ENCODE measurements around the gene PLA2G6. TPM values are rescaled to one million over a fixed set of nuclear protein-coding genes. Genes with fewer than 3 reads are reported as not detected.

The PLA2G6 gene
- total and polyA plus RNA-seq, 4 donors = 22.9 to 32.8 (median 29.6) TPM

- H3K4me3 ChIP-seq (ENCODE audit: low read depth, low read length) = no peak overlapping the region
- H3K4me1 ChIP-seq (ENCODE audit: control insufficient read depth, insufficient read depth, low read length) = peaks cover 16% of the 10 kb centered on the region
- peaks cover 43% of the 10 kb centered on the region for H3K36me3 ChIP-seq (ENCODE audit: control insufficient read depth, insufficient read depth, low read length)
- no peaks in the 10 kb centered on the region for H3K27me3 ChIP-seq (ENCODE audit: control insufficient read depth, insufficient read depth, low read length)
- no peak overlapping the region for H3K27ac ChIP-seq (ENCODE audit: low read depth, low read length)
- no peaks in the 10 kb centered on the region for H3K9me3 ChIP-seq (ENCODE audit: control insufficient read depth, insufficient read depth, low read length)
- WGBS (ENCODE audit: insufficient coverage) = 66% methylated on average over 16 of the region's 17 CpGs
- DNase-seq (ENCODE audit: low read depth in 4 of 6, low spot score in 6 of 6) = no peak
Observed at GRCh38 chr22:38107692-38108515, 73.7 kb downstream of the PLA2G6 start.

DNA sequence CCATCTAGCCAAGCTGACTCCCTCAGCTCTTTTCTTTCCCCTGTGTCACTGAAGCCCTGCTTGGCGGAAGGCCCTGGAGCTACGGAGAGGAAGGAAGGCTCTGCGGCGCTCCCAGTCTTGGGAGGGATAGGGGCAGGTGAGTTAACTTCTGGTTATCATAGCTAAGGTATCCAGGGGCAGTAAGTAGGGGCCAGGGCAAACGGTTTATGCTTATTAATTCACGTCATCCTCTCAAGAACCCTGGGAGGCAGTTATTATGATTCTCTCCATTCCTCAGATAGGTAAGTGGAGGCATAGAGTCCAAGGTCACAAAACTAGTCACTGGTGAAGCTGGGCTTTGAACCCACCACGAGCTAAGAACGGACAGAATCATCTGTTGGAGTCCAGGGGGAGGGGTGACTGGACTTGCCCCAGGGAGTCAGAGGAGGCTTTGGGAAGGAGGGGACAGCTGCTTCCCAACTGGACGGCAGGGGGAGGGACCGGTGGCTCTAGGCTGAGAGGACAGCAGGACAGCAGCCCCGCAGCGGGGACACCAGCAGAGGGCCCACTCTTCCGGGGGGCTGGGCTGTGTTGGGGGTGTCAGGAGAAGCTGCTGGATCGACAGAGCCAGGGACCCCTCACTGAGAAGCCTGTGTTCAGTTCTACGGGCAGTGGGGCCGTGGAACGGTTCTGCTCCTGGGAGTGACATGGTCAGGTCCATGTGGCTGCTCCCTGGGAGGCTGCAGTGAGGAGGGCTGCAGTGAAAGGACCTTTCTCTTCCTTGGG is 74.6 kb downstream of the PLA2G6 start:
- H3K27ac ChIP-seq (ENCODE audit: low read depth, low read length) = no peak overlapping the region
- no peak for DNase-seq (ENCODE audit: low read depth in 4 of 6, low spot score in 6 of 6)
- no peak overlapping the region for H3K4me3 ChIP-seq (ENCODE audit: low read depth, low read length)
- H3K36me3 ChIP-seq (ENCODE audit: control insufficient read depth, insufficient read depth, low read length) = peaks cover 34% of the 10 kb centered on the region
- no peaks in the 10 kb centered on the region for H3K27me3 ChIP-seq (ENCODE audit: control insufficient read depth, insufficient read depth, low read length)
- peaks cover 16% of the 10 kb centered on the region for H3K4me1 ChIP-seq (ENCODE audit: control insufficient read depth, insufficient read depth, low read length)
- no peaks in the 10 kb centered on the region for H3K9me3 ChIP-seq (ENCODE audit: control insufficient read depth, insufficient read depth, low read length)
- WGBS (ENCODE audit: insufficient coverage) = 53% methylated on average over 13 of the region's 17 CpGs

DNA sequence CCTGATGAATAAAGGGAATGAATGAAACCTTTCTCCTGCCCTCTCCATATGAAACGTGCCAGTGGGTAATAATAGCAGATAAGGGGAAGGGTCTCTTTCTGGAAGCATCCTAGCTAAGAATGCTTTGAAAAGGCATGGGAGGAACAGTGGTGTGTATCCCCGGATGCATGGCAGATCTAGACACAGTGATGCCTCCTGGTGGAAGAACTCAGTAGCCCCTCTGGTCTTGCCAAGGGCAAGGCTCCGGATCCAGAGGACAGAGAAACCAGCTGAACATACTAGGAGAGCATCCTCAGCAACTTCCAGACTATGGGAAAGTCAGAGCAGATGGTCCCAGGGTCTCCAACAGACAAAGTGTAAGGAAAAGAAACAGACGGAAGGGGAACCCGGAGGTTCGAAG is 77.5 kb downstream of the PLA2G6 start:
- Histone ChIP-seq H3K9me3 (ENCODE audit: control insufficient read depth, insufficient read depth, low read length) (no peaks in the 10 kb centered on the region), H3K4me3 (ENCODE audit: low read depth, low read length) (no peak overlapping the region), H3K36me3 (ENCODE audit: control insufficient read depth, insufficient read depth, low read length) (peaks cover 12% of the 10 kb centered on the region), H3K27ac (ENCODE audit: low read depth, low read length) (no peak overlapping the region), H3K27me3 (ENCODE audit: control insufficient read depth, insufficient read depth, low read length) (no peaks in the 10 kb centered on the region), H3K4me1 (ENCODE audit: control insufficient read depth, insufficient read depth, low read length) (peaks cover 5% of the 10 kb centered on the region)
- 43% methylated on average over 3 of the region's 6 CpGs for WGBS (ENCODE audit: insufficient coverage)
- DNase-seq (ENCODE audit: low read depth in 4 of 6, low spot score in 6 of 6) = no peak

- 100% methylated on average over 1 of the region's 8 CpGs for WGBS (ENCODE audit: insufficient coverage)
- no peak overlapping the region for H3K4me3 ChIP-seq (ENCODE audit: low read depth, low read length)
- DNase-seq (ENCODE audit: low read depth in 4 of 6, low spot score in 6 of 6) = no peak
- no peaks in the 10 kb centered on the region for H3K27me3 ChIP-seq (ENCODE audit: control insufficient read depth, insufficient read depth, low read length)
- no peaks in the 10 kb centered on the region for H3K9me3 ChIP-seq (ENCODE audit: control insufficient read depth, insufficient read depth, low read length)
- no peak overlapping the region for H3K27ac ChIP-seq (ENCODE audit: low read depth, low read length)
- peaks cover 9% of the 10 kb centered on the region for H3K36me3 ChIP-seq (ENCODE audit: control insufficient read depth, insufficient read depth, low read length)
- H3K4me1 ChIP-seq (ENCODE audit: control insufficient read depth, insufficient read depth, low read length) = peaks cover 5% of the 10 kb centered on the region
Observed at GRCh38 chr22:38103641-38104040, 78.0 kb downstream of the PLA2G6 start.

GRCh38 chr22:38098410-38099249 is 83.0 kb downstream of the PLA2G6 start:
- no peak overlapping the region for H3K4me3 ChIP-seq (ENCODE audit: low read depth, low read length)
- 77% methylated on average over 5 of the region's 9 CpGs for WGBS (ENCODE audit: insufficient coverage)
- DNase-seq (ENCODE audit: low read depth in 4 of 6, low spot score in 6 of 6) = no peak
- H3K27ac ChIP-seq (ENCODE audit: low read depth, low read length) = no peak overlapping the region
- H3K36me3 ChIP-seq (ENCODE audit: control insufficient read depth, insufficient read depth, low read length) = no peaks in the 10 kb centered on the region
- H3K4me1 ChIP-seq (ENCODE audit: control insufficient read depth, insufficient read depth, low read length) = peaks cover 13% of the 10 kb centered on the region
- no peaks in the 10 kb centered on the region for H3K9me3 ChIP-seq (ENCODE audit: control insufficient read depth, insufficient read depth, low read length)
- peaks cover 2% of the 10 kb centered on the region for H3K27me3 ChIP-seq (ENCODE audit: control insufficient read depth, insufficient read depth, low read length)

- Histone ChIP-seq H3K27me3 (ENCODE audit: control insufficient read depth, insufficient read depth, low read length) (peaks cover 2% of the 10 kb centered on the region), H3K9me3 (ENCODE audit: control insufficient read depth, insufficient read depth, low read length) (no peaks in the 10 kb centered on the region), H3K4me3 (ENCODE audit: low read depth, low read length) (no peak overlapping the region), H3K4me1 (ENCODE audit: control insufficient read depth, insufficient read depth, low read length) (peaks cover 13% of the 10 kb centered on the region), H3K27ac (ENCODE audit: low read depth, low read length) (no peak overlapping the region), H3K36me3 (ENCODE audit: control insufficient read depth, insufficient read depth, low read length) (no peaks in the 10 kb centered on the region)
- WGBS (ENCODE audit: insufficient coverage) = 13% methylated on average over 18 of the region's 32 CpGs
- peak in 1 of 6 donors; percentile 64 for DNase-seq (ENCODE audit: low read depth in 4 of 6, low spot score in 6 of 6)
Observed at GRCh38 chr22:38097557-38098409, 83.8 kb downstream of the PLA2G6 start.

DNA sequence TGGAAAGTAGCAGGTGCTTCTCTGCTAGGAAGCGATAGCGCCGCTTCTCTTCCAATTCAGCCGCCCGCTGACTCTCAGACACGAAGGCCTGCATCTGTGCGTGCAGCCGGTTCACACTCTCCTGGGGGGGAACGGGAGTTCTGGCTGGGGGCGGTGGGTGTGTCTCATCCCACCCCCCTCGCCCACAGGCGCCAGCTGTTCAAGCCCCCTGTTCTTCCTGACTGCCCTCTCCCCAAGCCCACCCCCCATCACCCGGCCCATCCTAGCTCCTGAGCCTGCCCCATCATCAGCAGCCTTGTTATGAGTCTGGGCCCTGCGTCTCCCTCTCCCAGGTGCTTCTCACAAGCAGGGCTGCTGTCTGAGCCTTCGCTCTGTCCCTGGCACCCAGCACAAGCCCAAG is 84.6 kb downstream of the PLA2G6 start:
- Histone ChIP-seq H3K27ac (ENCODE audit: low read depth, low read length) (no peak overlapping the region), H3K4me3 (ENCODE audit: low read depth, low read length) (no peak overlapping the region), H3K27me3 (ENCODE audit: control insufficient read depth, insufficient read depth, low read length) (peaks cover 2% of the 10 kb centered on the region), H3K36me3 (ENCODE audit: control insufficient read depth, insufficient read depth, low read length) (no peaks in the 10 kb centered on the region), H3K4me1 (ENCODE audit: control insufficient read depth, insufficient read depth, low read length) (peaks cover 13% of the 10 kb centered on the region), H3K9me3 (ENCODE audit: control insufficient read depth, insufficient read depth, low read length) (no peaks in the 10 kb centered on the region)
- peak in 1 of 6 donors; percentile 36 for DNase-seq (ENCODE audit: low read depth in 4 of 6, low spot score in 6 of 6)
- WGBS (ENCODE audit: insufficient coverage) = 53% methylated on average over 11 of the region's 15 CpGs

DNA sequence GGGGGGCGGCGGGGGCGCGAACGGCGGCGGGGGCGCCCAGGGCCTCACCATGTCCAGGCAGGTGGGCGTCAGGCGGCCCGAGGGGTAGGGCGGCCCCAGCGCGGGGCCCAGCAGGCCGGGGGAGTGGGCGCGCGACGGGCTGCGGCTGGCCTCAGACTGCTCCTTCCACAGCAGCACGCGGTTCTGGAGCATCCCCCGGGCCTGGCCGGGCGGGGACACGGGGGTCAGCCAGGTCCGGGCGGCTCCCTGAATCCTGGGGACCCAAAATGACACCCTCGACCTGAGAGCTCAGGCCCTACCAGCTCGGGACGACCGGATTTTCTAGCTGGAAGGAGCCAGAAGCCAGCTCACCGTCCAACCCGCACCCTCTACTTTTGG is 92.2 kb downstream of the PLA2G6 start:
- 26% methylated on average over 34 of the region's 34 CpGs for WGBS (ENCODE audit: insufficient coverage)

More for the DNA sequence above, 92.2 kb downstream of the PLA2G6 start:
- no peaks in the 10 kb centered on the region for H3K9me3 ChIP-seq (ENCODE audit: control insufficient read depth, insufficient read depth, low read length)
- no peaks in the 10 kb centered on the region for H3K27me3 ChIP-seq (ENCODE audit: control insufficient read depth, insufficient read depth, low read length)
- H3K4me1 ChIP-seq (ENCODE audit: control insufficient read depth, insufficient read depth, low read length) = peaks cover 17% of the 10 kb centered on the region
- DNase-seq (ENCODE audit: low read depth in 4 of 6, low spot score in 6 of 6) = no peak
- peaks cover 46% of the 10 kb centered on the region for H3K36me3 ChIP-seq (ENCODE audit: control insufficient read depth, insufficient read depth, low read length)
- no peak overlapping the region for H3K27ac ChIP-seq (ENCODE audit: low read depth, low read length)
- no peak overlapping the region for H3K4me3 ChIP-seq (ENCODE audit: low read depth, low read length)

All from spinal cord (tissue), 10 donors.